ENCODE results near the gene CEP350. TPM values are rescaled to one million over a fixed set of nuclear protein-coding genes. Genes with fewer than 3 reads are reported as not detected.

Gene CEP350
- total RNA-seq, 1 donor from 2014 or later = 31.1 TPM

DNA sequence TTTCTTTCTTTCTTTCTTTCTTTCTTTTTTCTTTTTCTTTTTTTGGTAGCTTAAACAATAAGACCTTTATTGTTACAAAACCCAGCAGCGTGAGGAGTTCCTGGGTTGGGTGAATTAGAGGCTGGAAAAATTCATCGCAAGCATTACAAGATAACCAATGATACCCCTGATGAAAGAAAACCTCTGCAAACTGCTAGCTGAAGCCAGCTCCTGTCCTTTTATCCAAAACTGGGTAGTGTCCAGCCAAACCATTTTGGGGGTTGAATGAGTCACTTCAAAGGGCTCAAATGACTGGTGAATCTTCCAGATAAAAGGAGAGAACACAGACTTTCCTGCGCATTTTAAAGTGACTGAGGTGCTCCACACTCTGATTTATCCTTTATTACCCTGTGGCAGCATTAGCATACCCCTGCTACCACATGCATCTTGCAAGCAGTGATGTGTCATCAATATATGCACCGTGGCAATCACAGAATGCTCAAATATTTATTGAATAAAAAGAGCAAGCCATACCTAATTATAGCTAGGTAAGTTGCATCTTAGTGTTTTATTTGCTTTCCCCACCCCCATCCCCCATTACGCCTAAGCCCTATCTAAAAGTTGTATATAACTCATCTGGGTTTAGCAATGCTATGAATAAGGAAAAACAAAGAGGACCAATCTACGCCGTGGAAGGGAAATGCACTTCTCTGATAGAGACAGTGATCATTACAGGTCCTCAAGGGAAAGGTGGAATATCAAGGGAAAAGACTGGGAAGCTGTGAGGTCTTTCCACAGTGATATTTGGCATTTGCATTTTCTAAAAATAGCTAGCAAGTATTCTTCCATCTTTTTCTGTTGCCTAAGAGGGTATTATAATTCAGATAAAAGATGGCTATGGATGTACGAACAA is 32.4 kb upstream of the CEP350 start:
- H3K4me3 ChIP-seq (ENCODE audit: low read depth, low read length) = no peak overlapping the region
- H3K36me3 ChIP-seq (ENCODE audit: control insufficient read depth, insufficient read depth, low read length) = peaks cover 4% of the 10 kb centered on the region
- TF ChIP-seq, protein P1, sequence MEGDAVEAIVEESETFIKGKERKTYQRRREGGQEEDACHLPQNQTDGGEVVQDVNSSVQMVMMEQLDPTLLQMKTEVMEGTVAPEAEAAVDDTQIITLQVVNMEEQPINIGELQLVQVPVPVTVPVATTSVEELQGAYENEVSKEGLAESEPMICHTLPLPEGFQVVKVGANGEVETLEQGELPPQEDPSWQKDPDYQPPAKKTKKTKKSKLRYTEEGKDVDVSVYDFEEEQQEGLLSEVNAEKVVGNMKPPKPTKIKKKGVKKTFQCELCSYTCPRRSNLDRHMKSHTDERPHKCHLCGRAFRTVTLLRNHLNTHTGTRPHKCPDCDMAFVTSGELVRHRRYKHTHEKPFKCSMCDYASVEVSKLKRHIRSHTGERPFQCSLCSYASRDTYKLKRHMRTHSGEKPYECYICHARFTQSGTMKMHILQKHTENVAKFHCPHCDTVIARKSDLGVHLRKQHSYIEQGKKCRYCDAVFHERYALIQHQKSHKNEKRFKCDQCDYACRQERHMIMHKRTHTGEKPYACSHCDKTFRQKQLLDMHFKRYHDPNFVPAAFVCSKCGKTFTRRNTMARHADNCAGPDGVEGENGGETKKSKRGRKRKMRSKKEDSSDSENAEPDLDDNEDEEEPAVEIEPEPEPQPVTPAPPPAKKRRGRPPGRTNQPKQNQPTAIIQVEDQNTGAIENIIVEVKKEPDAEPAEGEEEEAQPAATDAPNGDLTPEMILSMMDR (IDR thresholded peaks at IDR 0.05; ENCODE audit: insufficient read depth, low read length, severe bottlenecking) = no peak
- no peaks in the 10 kb centered on the region for H3K27me3 ChIP-seq (ENCODE audit: control insufficient read depth, insufficient read depth, low read length)
- DNase-seq (ENCODE audit: low read depth) (no peak), FAIRE-seq (no peak)

DNA sequence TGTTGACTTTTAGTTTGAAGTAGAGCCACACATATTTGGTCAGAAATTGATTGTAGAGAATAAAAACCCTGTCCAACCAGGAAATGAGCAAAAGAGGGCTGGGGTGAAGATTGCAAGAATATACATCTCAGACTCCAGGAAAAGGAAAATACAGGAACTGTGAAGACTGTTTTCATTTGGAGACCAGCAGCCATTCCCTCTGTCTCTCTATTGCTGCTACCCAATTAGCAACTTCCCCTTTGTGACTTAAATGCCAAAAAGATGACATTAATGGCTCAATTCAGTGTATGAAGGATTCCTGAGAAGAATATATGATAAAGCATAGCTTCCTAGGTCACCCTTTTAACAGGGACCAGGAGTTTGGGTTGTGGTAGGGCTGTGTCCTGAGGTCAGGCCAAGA is 31.6 kb upstream of the CEP350 start:
- DNase-seq (ENCODE audit: low read depth) (no peak), FAIRE-seq (no peak)
- H3K4me3 ChIP-seq (ENCODE audit: low read depth, low read length) = no peak overlapping the region
- H3K27me3 ChIP-seq (ENCODE audit: control insufficient read depth, insufficient read depth, low read length) = no peaks in the 10 kb centered on the region
- peaks cover 1% of the 10 kb centered on the region for H3K36me3 ChIP-seq (ENCODE audit: control insufficient read depth, insufficient read depth, low read length)
- TF ChIP-seq, protein P1 (IDR thresholded peaks at IDR 0.05; ENCODE audit: insufficient read depth, low read length, severe bottlenecking) = no peak

DNA sequence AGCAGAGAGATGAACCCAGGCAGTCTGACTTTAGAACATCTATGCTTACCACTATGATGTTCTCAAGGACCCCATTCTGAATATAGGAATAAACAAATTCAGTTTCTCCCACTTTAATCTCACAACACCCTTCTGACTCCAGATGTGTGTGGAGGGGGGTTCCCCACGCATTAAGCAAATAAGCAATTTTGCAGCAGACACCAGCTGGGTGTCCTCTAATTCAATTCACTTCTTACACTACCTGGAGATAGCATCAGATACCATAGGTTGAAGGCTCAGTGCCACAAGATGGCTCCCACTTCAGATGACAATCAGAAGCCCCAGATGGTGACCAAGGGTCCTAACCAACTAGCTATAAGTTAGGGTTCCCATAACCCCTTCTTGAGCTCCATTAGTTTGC is 30.3 kb upstream of the CEP350 start:
- Histone ChIP-seq H3K27me3 (ENCODE audit: control insufficient read depth, insufficient read depth, low read length) (no peaks in the 10 kb centered on the region), H3K4me3 (ENCODE audit: low read depth, low read length) (no peak overlapping the region), H3K36me3 (ENCODE audit: control insufficient read depth, insufficient read depth, low read length) (no peaks in the 10 kb centered on the region)
- TF ChIP-seq, protein P1 (IDR thresholded peaks at IDR 0.05; ENCODE audit: insufficient read depth, low read length, severe bottlenecking) = no peak
- DNase-seq (ENCODE audit: low read depth) = no peak
- no peak for FAIRE-seq

DNA sequence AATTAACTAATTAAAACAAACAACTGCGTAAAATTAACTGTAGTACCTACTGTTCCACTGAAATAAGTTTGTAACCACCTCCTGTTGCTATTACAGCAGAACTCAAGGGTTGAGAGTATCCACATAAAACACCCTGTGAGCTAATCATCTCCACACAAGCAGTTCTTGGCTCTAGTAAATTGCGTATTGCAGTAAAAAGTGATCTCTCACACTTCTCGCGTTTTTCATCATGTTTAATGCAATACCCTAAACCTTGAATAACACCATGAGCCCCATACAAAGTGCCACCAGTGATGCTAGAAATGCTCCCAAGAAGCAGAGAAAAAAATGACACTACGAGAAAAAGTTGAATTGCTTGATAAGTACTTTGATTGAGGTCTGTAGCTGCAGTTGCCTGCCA is 29.3 kb upstream of the CEP350 start:
- no peak for DNase-seq (ENCODE audit: low read depth)
- no peaks in the 10 kb centered on the region for H3K36me3 ChIP-seq (ENCODE audit: control insufficient read depth, insufficient read depth, low read length)
- TF ChIP-seq, protein P1 (IDR thresholded peaks at IDR 0.05; ENCODE audit: insufficient read depth, low read length, severe bottlenecking) = no peak
- FAIRE-seq = no peak
- no peak overlapping the region for H3K4me3 ChIP-seq (ENCODE audit: low read depth, low read length)
- H3K27me3 ChIP-seq (ENCODE audit: control insufficient read depth, insufficient read depth, low read length) = no peaks in the 10 kb centered on the region

DNA sequence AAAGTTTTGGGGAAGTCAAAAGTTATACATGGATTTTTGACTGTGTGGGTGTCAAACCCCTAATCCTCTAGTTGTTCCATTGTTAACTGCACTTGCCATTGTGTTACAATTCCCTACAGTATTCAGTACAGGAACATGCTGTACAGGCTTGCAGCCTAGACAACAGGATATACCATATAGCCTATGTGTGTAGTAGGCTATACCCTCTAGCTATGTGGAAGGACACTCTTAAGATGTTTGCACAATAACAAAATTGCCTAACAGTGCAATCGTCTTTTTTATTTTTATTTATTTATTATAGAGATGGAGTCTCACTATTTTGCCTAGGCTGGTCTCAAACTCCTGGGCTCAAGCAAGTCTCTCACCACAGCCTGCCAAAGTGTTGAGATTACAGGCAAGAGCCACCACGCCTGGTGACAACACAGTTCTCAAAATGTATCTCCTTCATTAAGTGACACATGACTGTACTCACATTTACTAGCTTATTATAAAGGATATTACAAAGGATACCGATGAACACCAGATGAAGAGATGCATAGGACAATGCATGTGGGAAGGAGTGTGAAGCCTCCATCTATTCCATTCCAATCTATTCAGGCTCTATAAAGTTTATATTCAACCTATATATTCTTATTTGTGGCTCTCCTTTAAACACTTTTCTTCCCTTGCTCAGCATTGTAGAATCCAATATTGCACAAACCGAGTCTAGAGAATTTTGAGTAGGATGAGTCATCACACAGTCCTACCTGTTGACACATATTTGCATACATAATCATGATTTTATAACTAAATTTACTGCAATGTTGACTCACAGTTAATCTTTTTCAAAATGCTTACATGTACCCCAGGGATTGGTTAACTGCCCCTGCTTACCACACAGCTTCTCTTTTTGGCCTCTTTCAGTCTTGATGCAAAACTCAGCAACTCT is 28.4 kb upstream of the CEP350 start:
- no peaks in the 10 kb centered on the region for H3K36me3 ChIP-seq (ENCODE audit: control insufficient read depth, insufficient read depth, low read length)
- TF ChIP-seq, protein P1 (IDR thresholded peaks at IDR 0.05; ENCODE audit: insufficient read depth, low read length, severe bottlenecking) = no peak
- peak; percentile 93 for DNase-seq (ENCODE audit: low read depth)
- FAIRE-seq = no peak
- no peaks in the 10 kb centered on the region for H3K27me3 ChIP-seq (ENCODE audit: control insufficient read depth, insufficient read depth, low read length)
- no peak overlapping the region for H3K4me3 ChIP-seq (ENCODE audit: low read depth, low read length)
